AG09319 (cell line): ENCODE results near the gene PIK3R1.
A peak's percentile ranks its signal among the peaks of the same experiment; 100 is the strongest.

Experiments used
- DNase-seq: peaks from one replicate; pipeline ENCODE4 v3.0.0-alpha.2; 2010; ENCODE audit warnings: low read depth; ENCODE audit errors: extremely low read depth
- TF ChIP-seq, protein P1 (sequence below): IDR thresholded peaks from 2 replicates; pipeline ENCODE4 v1.5.1; 2011; ENCODE audit warnings: low read depth, mild to moderate bottlenecking, inconsistent platforms, low read length, moderate library complexity

PIK3R1 gene

DNA sequence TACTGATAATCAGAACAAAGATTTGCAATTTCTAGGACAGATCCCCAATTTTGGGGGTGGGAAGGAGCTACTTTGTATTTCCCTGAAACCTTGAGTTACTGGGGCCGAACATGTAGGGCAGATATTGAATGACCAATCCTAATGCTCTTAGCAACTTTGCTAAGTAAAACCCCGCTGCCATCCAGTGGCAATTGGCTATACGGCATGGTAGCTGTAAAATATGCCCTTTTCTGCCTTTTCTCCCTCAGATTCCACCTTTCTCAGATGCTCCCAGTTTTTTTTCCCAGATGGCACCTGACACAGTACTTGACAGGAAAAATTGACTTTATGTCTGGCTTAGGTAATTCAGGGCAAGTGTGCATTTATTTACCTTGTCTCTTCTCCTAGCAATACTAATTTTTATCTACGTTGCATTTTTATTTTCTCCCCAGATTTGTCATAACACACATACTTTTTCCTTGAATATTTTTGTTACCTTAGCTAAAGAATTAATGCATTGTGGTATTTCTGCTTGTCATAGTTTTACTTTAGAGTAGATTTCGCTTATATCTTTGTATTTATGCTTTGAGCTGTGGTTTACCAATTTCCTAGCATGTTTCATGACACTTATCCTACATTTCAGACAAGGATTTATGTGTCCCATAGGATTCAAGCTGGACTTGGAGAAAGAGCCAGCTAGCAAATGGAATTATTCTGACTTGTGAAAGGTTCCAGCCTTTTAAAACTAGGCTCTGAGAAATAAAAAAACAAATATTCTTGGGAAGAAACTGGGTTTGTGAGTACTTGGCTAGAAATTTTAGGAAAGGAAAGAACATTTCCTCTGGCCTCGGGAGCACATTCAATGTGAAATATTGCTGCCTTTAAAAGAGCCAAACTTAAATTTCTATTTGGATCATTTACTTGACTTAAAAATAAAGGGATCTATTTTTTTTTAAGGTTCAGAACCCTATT, 37.4 kb downstream of the PIK3R1 start:
- peak; percentile 62 for DNase-seq

DNA sequence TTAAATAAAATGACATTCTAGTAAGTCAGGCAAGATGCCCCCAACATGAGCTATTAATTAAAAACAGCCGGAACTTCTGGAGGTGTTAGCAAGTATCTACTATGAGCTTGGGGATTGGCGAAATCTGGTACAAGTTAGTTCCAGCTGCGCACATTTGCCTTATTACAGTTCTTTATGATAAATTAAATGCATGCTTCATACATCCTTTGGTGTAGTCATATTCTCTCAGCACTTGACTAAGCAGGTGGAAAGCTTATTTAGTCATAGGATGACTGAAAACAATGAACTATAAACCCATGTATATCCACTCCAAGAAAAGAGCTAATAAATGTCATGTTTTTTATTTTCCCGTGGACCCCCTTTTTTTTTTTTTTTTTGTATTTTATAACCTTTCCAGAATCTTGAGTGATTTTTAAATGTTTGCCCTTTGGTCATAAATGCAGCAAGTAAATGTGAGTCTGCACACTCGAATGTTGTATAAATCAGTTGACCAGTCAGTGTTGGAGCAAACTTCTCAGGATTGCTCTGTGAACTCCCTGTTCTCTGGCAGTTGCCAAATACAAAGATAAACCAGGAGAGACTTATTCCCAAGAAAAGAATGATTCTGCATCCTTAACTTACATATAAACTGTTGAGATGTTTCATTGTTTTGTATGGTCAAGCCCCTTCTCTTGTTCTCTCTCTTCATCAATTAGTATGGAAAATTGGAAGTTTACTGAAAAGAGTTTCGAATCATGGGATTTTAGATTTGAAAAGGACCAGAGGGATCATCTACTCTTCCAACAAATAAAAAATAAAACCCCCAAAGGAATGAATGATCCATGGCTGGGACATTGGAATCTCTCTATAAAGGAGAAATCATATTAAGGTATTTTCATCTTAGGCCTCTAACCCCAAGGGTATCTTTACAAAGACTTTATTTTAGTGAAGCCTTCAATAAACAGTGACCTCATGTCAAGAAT, 38.3 kb downstream of the PIK3R1 start:
- TF ChIP-seq, protein P1, sequence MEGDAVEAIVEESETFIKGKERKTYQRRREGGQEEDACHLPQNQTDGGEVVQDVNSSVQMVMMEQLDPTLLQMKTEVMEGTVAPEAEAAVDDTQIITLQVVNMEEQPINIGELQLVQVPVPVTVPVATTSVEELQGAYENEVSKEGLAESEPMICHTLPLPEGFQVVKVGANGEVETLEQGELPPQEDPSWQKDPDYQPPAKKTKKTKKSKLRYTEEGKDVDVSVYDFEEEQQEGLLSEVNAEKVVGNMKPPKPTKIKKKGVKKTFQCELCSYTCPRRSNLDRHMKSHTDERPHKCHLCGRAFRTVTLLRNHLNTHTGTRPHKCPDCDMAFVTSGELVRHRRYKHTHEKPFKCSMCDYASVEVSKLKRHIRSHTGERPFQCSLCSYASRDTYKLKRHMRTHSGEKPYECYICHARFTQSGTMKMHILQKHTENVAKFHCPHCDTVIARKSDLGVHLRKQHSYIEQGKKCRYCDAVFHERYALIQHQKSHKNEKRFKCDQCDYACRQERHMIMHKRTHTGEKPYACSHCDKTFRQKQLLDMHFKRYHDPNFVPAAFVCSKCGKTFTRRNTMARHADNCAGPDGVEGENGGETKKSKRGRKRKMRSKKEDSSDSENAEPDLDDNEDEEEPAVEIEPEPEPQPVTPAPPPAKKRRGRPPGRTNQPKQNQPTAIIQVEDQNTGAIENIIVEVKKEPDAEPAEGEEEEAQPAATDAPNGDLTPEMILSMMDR = no peak
- no peak for DNase-seq

More for the DNA sequence above, 37.4 kb downstream of the PIK3R1 start:
- TF ChIP-seq, protein P1 = peak; percentile 89

DNA sequence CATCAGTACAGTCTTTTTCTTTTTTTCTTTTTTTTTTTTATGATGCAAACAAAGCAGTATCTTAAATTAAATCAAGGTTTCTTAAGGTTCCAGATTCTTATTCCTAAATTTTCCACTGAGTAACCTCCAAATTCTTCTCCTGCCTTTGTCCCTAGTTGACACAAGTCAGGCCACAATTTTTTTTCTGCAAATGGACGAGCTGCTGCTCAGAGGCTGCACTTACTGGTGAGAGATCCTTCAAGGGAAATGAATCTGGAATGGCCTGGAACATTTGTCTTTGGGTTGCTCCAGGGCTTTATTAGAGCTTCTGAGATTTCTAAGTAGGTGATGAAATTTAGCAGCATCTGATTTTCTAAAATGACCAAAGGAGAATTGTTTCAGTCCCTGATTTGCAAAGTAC, 39.3 kb downstream of the PIK3R1 start:
- TF ChIP-seq, protein P1 = no peak
- DNase-seq = no peak

- no peak for DNase-seq
- TF ChIP-seq, protein P1 = no peak
These were observed 40.0 kb downstream of the PIK3R1 start for GRCh38 chr5:68255305-68256120.

- TF ChIP-seq, protein P1 = no peak
- DNase-seq = no peak
These were observed 41.7 kb downstream of the PIK3R1 start for GRCh38 chr5:68257210-68257609.

- TF ChIP-seq, protein P1 = no peak
- DNase-seq = no peak
These were observed 43.0 kb downstream of the PIK3R1 start for GRCh38 chr5:68258531-68258930.
